ENCODE data around the gene WWTR1. TPM values are rescaled to one million over a fixed set of nuclear protein-coding genes. Genes with fewer than 3 reads are reported as not detected.

The WWTR1 gene
- total RNA-seq, 1 donor from 2014 or later, result 3.4 TPM

GRCh38 chr3:149701977-149702350, 44.1 kb upstream of the WWTR1 start:
- no peak overlapping the region for H3K4me3 ChIP-seq (ENCODE audit: low read depth, low read length)
- H3K27me3 ChIP-seq (ENCODE audit: control insufficient read depth, insufficient read depth, low read length), result no peaks in the 10 kb centered on the region
- FAIRE-seq, result no peak
- no peaks in the 10 kb centered on the region for H3K36me3 ChIP-seq (ENCODE audit: control insufficient read depth, insufficient read depth, low read length)
- peak; percentile 37 for DNase-seq (ENCODE audit: low read depth)
- TF ChIP-seq, protein P1, sequence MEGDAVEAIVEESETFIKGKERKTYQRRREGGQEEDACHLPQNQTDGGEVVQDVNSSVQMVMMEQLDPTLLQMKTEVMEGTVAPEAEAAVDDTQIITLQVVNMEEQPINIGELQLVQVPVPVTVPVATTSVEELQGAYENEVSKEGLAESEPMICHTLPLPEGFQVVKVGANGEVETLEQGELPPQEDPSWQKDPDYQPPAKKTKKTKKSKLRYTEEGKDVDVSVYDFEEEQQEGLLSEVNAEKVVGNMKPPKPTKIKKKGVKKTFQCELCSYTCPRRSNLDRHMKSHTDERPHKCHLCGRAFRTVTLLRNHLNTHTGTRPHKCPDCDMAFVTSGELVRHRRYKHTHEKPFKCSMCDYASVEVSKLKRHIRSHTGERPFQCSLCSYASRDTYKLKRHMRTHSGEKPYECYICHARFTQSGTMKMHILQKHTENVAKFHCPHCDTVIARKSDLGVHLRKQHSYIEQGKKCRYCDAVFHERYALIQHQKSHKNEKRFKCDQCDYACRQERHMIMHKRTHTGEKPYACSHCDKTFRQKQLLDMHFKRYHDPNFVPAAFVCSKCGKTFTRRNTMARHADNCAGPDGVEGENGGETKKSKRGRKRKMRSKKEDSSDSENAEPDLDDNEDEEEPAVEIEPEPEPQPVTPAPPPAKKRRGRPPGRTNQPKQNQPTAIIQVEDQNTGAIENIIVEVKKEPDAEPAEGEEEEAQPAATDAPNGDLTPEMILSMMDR (IDR thresholded peaks at IDR 0.05; ENCODE audit: insufficient read depth, low read length, severe bottlenecking), result no peak

DNA sequence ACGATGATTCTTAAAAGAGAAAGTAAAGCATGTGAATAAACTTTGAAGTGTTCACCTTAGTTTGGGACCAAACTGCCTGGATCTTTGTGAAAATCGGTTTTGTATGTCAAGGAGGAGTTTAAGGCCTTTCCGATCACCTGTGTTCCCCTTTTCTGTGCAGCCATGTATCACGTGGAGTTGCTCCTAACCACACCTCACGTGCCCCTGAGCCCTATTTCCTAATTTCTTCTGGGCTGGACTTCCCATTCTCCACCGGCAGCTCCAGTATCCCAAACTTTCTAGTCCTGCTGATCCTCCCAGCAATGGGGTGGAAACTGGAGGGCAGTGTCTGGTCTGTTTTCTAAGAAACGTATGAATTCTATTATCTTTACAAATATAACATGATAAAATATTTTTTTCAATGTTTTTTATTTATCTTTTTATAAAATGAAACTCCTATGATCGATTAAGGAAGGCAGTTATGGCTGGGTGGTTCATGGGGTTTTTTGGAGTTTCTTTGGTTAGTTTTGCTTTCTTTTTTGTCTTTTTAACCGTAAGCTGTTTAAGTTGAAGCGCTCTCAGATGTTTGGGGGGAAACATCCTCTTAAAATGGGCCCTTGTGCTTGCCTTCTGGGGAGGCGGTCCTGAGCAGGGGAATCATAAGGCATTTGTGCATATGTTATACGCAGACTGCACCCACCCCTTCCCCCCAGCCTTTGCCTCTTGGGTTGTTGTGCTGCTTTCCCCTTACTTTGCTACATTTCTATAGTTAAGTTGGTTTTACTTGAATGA, 43.6 kb upstream of the WWTR1 start:
- H3K4me3 ChIP-seq (ENCODE audit: low read depth, low read length), result no peak overlapping the region
- DNase-seq (ENCODE audit: low read depth) (no peak), FAIRE-seq (no peak)

GRCh38 chr3:149688122-149688757, 30.4 kb upstream of the WWTR1 start:
- Histone ChIP-seq H3K27me3 (ENCODE audit: control insufficient read depth, insufficient read depth, low read length) (no peaks in the 10 kb centered on the region), H3K36me3 (ENCODE audit: control insufficient read depth, insufficient read depth, low read length) (no peaks in the 10 kb centered on the region), H3K4me3 (ENCODE audit: low read depth, low read length) (no peak overlapping the region)
- FAIRE-seq, result no peak
- TF ChIP-seq, protein P1 (IDR thresholded peaks at IDR 0.05; ENCODE audit: insufficient read depth, low read length, severe bottlenecking), result no peak
- DNase-seq (ENCODE audit: low read depth), result peak; percentile 42

More for the DNA sequence above, 43.6 kb upstream of the WWTR1 start:
- no peaks in the 10 kb centered on the region for H3K27me3 ChIP-seq (ENCODE audit: control insufficient read depth, insufficient read depth, low read length)
- no peaks in the 10 kb centered on the region for H3K36me3 ChIP-seq (ENCODE audit: control insufficient read depth, insufficient read depth, low read length)
- TF ChIP-seq, protein P1 (IDR thresholded peaks at IDR 0.05; ENCODE audit: insufficient read depth, low read length, severe bottlenecking), result no peak

GRCh38 chr3:149686996-149687395, 29.2 kb upstream of the WWTR1 start:
- no peak for FAIRE-seq
- H3K36me3 ChIP-seq (ENCODE audit: control insufficient read depth, insufficient read depth, low read length), result no peaks in the 10 kb centered on the region
- DNase-seq (ENCODE audit: low read depth), result no peak
- no peaks in the 10 kb centered on the region for H3K27me3 ChIP-seq (ENCODE audit: control insufficient read depth, insufficient read depth, low read length)
- TF ChIP-seq, protein P1 (IDR thresholded peaks at IDR 0.05; ENCODE audit: insufficient read depth, low read length, severe bottlenecking), result no peak
- H3K4me3 ChIP-seq (ENCODE audit: low read depth, low read length), result no peak overlapping the region

DNA sequence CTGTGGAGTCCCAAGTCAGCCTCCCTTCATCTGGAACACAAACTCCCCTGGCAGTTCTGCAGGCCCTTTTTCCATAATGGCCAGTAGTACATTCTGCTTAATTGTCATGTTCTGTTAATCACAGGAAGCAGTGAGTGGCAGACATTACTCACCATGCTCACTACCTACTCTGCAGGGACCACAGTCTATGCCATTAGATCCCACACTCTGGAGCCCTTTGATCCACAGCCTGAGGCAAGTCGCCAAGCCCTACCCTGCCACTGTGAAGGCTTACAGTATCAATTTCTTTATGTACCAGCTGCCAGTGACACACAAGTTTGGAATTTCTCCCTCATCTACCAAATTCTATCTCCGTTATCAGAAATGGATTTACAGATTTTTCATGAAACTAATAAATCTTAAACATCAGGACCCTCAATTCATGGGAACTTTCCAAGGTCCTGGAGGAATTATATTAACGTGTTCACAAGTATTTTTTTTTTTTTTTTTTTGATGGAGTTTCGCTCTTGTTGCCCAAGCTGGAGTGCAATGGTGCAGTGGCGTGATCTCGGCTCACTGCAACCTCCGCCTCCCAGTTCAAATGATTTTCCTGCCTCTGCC, 20.6 kb upstream of the WWTR1 start:
- no peaks in the 10 kb centered on the region for H3K27me3 ChIP-seq (ENCODE audit: control insufficient read depth, insufficient read depth, low read length)
- TF ChIP-seq, protein P1 (IDR thresholded peaks at IDR 0.05; ENCODE audit: insufficient read depth, low read length, severe bottlenecking), result no peak

More for the DNA sequence above, 20.6 kb upstream of the WWTR1 start:
- FAIRE-seq, result no peak
- no peaks in the 10 kb centered on the region for H3K36me3 ChIP-seq (ENCODE audit: control insufficient read depth, insufficient read depth, low read length)
- DNase-seq (ENCODE audit: low read depth), result peak; percentile 80
- no peak overlapping the region for H3K4me3 ChIP-seq (ENCODE audit: low read depth, low read length)

Data from bronchial epithelial cell (primary cell).